Endometrium (tissue), 2 donors: ENCODE results near the gene COX6B1.
"Not testable (repeated sequence)": the region's sequence is repeated elsewhere in the genome, so short reads cannot be mapped to it uniquely, and the experiment has no call there.

Experiments
- FAIRE-seq: peaks from 2 replicates; lab custom pipeline; 2012; peaks lifted over from hg19 to GRCh38; lab: Jason Lieb, UNC
- donor health status: control.
- donor health status: control.

Gene COX6B1

DNA sequence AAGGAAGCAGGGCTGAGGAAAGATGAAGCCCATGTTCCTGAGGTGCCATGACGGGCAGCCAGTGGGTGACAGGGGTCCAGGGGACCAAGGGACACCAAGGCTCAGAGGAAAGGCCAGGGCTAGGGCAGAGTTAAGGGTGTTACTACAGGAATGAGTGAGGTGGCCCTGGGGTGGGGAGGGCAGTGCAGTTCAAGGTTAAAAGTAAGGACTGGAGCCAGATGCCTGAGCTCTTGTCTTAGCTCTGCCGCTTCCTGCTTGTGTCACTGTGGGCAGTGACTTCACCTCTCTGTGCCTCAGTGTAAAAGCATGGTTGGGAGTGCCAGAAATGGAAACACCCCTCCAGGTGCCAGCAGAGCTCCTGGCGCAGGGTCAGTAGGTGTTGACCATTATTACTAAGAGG is 11.5 kb upstream of the COX6B1 start:
- no peak for FAIRE-seq

- FAIRE-seq = no peak
These were observed 11.0 kb upstream of the COX6B1 start for GRCh38 chr19:35637165-35637564.

- FAIRE-seq = no peak
These were observed 8.8 kb upstream of the COX6B1 start for GRCh38 chr19:35639321-35639639.

DNA sequence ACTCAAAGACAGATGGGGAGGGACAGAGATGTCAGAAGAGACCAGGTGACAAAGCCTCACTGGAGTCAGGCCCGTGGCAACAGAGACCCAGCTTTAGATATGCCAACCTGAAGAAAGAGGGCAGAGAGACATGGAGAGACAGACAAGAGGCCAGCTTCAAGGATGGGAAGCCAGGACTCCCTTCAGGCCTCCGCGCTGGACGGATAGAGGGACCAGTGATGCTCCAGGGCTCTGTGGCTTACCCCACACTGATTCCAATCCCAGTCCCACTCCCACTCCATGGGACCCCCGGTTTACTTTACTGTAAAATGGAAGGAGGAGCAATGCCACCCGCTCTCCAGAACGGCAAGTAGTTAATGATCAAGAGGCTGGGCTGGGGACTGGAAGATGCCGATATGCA is 8.3 kb upstream of the COX6B1 start:
- FAIRE-seq = no peak

DNA sequence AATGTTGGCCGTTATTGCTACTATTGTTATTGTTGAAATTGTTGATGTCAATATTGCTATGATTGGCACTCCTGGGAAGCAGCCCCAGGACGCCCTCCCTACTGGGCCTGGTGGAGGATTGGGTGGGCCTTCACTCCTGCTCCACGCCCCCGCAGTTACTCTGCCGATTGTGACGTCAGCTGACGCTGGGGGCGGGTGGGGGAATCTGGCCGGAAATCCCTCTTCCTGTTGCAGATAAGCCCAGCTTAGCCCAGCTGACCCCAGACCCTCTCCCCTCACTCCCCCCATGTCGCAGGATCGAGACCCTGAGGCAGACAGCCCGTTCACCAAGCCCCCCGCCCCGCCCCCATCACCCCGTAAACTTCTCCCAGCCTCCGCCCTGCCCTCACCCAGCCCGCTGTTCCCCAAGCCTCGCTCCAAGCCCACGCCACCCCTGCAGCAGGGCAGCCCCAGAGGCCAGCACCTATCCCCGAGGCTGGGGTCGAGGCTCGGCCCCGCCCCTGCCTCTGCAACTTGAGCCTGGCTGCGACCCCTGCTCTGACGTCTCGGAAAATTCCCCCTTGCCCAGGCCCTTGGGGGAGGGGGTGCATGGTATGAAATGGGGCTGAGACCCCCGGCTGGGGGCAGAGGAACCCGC is 6.5 kb upstream of the COX6B1 start, which contains the start of gene ETV2:
ETV2 (plus strand) TSS at position 231 of the 637 bp plus-strand sequence. CDS start 716 bp downstream, outside the sequence.
- FAIRE-seq = no peak

- FAIRE-seq = no peak
These were observed 5.8 kb upstream of the COX6B1 start for GRCh38 chr19:35642312-35642711.

DNA sequence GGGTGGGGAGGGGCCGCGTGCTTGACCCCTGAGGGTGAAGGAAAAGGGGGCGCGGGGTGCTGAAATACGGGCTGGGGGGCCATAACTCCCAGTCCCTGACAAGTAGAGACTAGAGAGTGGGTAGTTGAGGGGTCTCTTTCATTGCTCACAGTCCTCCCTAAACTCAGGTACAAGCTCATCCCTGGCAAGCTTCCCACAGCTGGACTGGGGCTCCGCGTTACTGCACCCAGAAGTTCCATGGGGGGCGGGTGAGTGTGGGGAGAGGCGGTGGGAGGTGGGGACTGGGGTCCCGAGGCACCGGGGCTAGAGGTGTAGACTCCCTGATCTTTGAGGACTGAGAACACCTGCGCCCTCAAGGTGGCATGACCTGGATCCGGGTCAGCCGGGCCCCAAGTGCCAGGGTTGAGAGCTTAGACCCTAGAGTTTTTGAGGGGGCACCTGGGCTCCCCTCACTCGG is 5.3 kb upstream of the COX6B1 start:
- FAIRE-seq = no peak

DNA sequence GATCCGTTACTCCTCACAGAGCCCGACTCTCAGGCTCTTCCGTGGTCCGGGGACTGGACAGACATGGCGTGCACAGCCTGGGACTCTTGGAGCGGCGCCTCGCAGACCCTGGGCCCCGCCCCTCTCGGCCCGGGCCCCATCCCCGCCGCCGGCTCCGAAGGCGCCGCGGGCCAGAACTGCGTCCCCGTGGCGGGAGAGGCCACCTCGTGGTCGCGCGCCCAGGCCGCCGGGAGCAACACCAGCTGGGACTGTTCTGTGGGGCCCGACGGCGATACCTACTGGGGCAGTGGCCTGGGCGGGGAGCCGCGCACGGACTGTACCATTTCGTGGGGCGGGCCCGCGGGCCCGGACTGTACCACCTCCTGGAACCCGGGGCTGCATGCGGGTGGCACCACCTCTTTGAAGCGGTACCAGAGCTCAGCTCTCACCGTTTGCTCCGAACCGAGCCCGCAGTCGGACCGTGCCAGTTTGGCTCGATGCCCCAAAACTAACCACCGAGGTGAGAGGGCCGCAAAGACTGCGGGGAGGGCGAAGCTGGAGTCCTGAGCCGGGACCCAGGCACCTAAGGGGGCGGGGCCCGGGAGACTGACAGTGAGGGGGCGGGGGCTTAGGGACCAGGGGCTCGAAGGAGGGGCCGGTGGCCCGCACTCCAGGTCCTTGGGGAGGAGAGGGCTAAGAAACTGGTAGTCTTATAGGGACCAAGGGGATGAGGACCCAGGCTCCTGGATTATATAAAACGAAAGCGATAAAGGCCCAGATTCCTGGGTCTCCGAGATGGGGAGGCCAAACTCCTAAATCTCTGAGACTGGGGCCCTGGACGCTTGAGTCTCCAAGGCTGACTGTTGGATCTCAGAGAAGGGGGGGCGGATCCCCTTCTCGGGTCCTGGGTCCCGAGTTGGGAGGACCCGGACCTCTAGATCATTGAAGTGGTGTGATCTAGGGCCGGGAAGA is 4.6 kb upstream of the COX6B1 start:
- no peak for FAIRE-seq

GRCh38 chr19:35644206-35644986 is 3.7 kb upstream of the COX6B1 start:
- FAIRE-seq = no peak

- FAIRE-seq = no peak
These were observed 3.0 kb upstream of the COX6B1 start for GRCh38 chr19:35644987-35645679.

DNA sequence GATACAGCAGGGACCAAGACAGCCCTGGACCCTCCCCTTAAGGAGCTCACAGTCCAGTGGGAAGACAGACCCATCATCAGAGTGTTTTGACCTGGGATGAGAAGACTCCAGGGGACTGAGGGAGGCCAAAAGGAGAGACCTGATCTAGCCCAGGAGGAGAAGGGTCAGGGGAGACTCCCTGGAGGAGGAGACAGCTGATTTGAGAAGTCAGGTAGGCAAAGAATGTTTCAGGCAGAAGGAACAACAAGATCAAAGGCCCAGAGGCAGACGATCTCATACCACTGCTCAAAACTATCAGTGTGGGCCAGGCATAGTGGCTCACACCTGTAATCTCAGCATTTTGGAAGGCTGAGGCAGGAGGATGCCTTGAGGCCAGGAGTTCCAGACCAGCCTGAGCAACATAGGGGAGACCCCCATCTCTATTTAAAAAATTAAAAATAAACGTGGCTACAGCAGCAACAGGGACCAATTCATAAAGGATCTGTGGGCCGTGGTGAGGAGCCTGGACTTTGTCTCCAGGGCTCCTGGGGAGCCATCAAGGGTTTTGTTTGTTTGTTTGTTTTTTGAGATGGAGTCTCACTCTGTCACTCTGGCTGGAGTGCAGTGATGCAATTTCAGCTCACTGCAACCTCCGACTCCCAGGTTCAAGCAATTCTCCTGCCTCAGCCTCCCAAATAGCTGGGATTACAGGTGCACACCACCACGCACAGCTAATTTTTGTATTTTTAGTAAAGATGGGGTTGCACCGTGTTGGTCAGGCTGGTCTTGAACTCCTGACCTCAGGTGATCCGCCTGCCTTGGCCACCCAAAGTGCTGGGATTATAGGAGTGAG is 2.2 kb upstream of the COX6B1 start:
- FAIRE-seq = no peak

DNA sequence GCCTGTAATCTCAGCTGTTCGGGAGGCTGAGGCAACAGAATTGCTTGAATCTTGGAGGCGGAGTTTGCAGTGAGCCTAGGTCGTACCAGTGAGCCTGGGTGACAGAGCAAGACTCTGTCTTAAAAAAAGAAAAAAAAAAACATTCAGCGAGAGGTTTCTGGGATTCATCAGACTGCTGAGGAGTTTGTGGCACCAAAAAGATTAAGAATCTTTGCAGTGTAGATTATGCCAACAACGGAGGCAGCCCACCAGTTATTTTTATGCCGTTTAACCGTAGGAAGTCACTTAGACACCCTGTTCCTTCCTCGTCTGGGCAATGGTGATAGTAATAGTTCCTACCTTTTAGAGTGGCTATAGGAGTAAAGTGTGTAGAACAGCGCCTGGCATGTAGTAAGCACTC is 2.5 kb downstream of the COX6B1 start:
- FAIRE-seq = no peak

GRCh38 chr19:35654828-35655227 is 6.7 kb downstream of the COX6B1 start:
- FAIRE-seq = not testable (repeated sequence)

DNA sequence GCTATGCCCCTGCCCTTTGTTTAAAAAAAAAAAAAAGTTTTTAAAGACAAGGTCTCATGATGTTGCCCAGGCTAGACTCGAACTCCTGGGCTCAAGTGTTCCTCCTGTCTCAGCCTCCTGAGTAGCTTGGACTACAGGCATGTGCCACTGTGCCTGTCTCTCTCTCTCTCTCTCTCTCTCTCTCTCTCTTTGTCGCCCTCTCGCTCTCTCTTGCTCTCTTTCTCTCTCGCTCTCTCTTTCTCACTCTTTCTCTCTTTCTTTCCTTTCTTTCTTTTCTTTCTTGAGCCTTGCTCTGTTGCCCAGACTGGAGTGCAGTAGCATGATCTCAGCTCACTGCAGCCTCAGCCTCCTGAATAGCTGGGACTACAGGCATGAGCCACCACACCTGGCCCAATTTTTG is 7.5 kb downstream of the COX6B1 start:
- FAIRE-seq = no peak

- no peak for FAIRE-seq
These were observed 8.6 kb downstream of the COX6B1 start for GRCh38 chr19:35656700-35657099.

- FAIRE-seq = no peak
These were observed 10.0 kb downstream of the COX6B1 start for GRCh38 chr19:35657904-35658700.

DNA sequence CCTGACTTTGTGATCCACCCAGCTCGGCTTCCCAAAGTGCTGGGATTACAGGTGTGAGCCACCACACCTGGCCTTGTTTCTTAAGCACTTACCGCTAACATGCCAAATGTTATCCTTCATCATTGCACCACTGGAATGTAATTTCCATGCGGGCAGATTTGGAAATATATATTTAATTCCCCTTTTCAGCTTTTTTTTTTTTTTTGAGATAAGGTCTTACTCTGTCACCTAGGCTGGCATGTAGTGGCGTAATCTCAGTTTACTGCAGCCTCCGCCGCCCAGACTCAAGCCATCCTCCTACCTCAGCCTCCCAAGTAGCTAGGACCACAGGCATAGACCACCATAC is 13.8 kb downstream of the COX6B1 start:
- FAIRE-seq = no peak

- no peak for FAIRE-seq
These were observed 15.9 kb downstream of the COX6B1 start for GRCh38 chr19:35663981-35664380.

- FAIRE-seq = no peak
These were observed 17.0 kb downstream of the COX6B1 start for GRCh38 chr19:35665157-35665556.

DNA sequence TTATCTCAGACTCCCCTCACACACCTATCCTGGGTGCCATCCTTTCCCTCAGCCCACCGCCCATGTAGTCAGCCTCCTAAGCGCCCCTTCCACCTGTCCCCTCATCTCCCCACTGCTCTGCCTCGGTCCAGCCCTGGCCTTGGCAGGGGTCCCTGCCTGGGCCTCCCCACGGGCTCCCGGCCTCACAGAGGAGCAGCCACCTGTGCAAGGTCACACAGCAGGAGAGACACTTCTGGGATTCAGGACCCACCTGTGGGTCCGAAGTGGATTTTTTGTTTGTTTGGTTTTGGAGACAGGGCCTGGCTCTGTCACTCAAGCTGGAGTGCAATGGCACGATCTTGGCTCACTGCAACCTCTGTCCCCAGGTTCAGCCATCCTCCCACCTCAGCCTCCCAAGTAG is 17.5 kb downstream of the COX6B1 start:
- no peak for FAIRE-seq
